Stimulated activated CD4-positive, alpha-beta T cell treated with anti-CD3 and anti-CD28 coated beads, Interleukin-12 subunit alpha, Interleukin-12 subunit beta, amount 100 ng/mL, for 24 hours (primary cell): ENCODE results near the gene AQP11.
A peak's percentile ranks its signal among the peaks of the same experiment; 100 is the strongest.
"Not testable (repeated sequence)": the region's sequence is repeated elsewhere in the genome, so short reads cannot be mapped to it uniquely, and the experiment has no call there.

Experiments
- DNase-seq, 2 experiments: peaks; one replicate each; pipeline ENCODE4 v3.0.0-alpha.2; 2020; ENCODE audit warnings: low read depth in 2 of 2

Gene AQP11

GRCh38 chr11:77592727-77593126 lies 3.0 kb downstream of the AQP11 start:
- DNase-seq = no peak

GRCh38 chr11:77593883-77594282 lies 4.1 kb downstream of the AQP11 start:
- no peak for DNase-seq

DNA sequence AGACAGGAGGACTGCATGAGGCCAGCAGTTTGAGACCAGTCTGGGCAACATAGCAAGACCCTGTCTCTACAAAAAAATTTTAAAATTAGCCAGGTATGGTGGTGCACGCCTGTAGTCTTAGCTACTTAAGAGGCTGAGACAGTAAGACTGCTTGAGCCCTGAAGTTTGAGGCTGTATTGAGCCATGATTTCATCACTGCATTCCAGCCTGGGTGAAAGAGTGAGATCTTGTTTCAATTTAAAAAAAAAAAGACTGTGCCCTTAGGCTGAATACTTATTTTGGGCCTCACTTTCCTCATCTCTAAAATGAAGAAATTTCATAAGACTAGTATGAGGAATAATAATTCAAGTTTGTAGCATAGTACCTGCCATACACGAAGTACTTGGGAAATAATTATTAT lies 6.9 kb downstream of the AQP11 start:
- no peak for DNase-seq

DNA sequence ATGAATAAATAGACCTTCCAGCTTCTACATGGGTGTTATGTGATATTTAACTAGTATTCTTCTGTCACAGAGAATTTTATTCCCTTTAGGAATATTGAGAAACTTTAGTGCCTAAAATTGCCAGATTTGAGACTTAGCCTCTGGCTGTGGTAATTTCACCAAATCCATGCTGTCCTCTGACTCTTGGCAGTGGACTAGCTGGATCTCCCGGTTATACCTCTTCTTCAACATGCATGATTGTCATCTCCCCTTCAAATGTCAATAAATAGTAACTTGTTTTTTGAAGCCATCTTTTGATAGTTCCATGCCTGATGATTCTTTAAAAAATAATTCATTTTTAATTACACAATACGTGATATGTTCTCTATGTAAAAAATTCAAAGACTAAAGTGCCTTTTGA lies 8.4 kb downstream of the AQP11 start:
- DNase-seq = no peak

DNA sequence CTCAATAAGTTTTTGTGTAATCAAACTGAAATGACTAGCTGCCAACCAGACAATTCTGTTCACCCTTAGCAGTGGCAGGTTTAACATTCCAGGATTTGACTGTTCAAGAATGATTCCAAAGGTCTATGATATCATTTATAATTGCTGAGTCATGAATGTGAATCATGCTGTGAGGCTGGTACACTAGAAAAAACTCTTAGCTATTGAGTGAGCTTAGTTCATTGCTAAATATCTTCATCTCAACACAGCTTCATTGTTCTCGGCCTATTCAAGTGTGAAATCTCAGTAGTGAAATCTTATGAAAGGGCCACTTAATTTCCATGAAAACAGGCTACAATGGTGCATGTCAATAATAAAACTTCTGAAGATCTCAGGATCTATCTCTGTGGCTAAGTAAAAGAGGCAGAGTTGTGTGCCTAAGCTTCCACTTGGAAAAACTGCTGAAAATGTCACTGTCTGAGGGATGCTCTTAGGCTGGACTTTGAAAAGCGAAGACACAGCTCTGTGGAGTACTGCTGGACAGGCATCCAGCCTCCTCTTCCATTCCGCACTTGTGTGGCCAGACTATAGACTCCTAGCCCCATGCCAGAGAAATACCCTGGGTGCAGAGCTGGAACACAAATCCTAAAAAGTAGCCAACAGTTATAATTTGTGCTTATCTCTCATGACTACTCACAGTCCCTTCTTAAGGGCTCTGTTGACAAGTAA lies 12.8 kb downstream of the AQP11 start:
- no peak for DNase-seq

DNA sequence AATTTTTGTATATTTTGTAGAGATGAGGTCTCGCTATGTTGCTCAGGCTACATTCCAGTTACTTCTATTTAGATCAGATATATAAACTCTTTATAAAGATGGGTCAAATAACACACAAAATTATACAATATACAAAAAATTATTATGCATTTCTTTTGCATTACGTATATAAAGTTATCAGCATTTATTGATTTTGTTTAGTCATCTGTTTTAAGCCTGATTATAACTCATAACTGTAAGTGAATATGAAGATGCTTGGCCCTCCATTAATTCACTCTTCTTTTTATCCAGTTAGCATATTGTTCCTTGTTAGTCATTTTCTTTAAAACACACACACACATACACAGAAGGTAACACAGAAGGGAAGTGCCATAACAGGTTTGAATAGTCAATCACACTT lies 14.5 kb downstream of the AQP11 start:
- no peak for DNase-seq

DNA sequence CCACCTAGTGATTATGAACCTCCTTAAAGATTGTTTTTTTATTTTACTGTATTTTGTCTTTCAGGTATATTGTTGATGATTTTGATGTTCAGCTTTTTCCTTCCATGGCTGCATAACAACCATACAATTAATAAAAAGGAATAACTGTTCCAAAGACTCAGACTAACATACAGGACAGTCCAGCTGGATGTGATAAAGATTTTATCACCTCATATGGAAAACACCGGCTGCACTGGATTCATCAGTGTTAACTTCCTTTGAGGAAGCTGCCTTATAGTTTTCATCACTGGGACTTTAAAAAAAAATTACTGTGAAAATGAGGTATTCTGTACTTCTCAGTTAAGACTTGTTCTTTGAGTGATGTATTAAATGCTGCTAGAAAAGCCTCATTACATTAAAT lies 19.5 kb downstream of the AQP11 start:
- no peak for DNase-seq

- no peak for DNase-seq
Observed at GRCh38 chr11:77611921-77612320, 22.2 kb downstream of the AQP11 start.

DNA sequence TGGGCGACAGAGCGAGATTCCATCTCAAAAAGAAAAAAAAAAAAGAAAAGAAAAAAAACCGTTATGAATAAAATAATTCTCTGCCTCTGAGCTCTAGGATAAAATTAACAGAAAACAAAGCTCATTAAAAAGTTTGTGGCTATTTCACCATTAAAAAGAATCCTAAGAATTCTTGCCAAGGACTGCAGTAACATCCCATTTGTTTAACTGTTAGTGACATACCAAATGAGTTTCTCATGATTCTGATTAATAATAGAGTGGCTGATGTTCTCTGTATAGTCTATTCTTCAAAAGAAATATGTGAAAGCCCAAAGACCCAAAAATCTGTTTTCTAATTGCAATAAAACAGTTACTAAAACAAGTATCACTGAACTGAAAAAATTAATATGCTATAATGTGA lies 28.1 kb downstream of the AQP11 start:
- DNase-seq = no peak

DNA sequence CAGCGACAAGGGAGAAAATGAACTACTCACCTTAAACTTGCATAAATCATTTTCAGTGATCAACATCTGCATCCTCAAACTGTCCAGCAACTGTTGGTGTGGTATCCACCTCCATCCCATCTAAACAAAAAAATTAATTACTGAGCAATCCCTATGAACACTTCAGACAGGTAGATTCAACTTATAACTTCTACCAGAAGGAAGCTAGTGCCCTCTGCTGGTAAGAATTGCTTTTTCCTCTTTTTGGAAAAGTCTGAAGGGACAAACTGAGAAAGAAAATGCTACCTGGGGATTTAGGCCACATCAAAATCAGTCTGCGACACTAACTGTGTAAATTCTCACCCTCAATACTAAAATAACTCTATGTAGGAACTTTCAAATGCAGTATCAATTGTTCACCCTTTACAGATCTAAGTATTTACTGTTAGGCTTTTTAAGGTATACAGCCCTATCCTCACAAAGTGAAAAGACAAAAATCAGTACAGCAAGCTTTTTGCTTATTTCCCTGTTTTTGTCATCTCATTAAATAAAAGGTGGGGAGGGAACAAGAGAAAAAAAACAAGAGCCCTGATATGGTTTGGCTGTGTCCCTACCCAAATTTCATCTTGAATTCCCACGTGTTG lies 29.9 kb downstream of the AQP11 start:
- no peak for DNase-seq

DNA sequence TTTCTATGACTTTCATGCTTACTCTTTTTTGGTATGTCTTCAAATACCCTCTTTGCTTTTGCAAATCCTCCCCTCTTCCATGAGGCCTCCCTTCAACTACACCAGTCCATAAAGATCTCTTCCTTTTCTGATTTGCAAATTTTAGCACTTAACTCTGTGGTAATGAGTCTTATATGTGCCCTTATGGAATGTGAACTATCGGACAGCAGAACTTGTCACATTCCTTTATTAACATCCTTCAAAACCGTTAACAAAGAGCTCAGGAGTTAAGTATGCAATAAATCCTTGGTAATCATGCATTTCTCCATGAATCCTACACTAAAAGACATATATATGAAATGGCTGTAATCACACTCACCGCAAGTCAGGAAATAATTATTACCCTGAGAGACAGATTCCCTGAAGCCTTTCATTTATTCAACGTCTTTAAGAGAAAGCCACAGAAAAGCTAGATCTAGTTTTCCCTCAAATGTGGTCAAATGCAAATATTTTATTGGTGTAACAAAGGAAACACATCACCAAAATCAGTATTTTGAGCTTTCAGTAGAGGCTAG lies 40.5 kb downstream of the AQP11 start:
- DNase-seq = no peak

DNA sequence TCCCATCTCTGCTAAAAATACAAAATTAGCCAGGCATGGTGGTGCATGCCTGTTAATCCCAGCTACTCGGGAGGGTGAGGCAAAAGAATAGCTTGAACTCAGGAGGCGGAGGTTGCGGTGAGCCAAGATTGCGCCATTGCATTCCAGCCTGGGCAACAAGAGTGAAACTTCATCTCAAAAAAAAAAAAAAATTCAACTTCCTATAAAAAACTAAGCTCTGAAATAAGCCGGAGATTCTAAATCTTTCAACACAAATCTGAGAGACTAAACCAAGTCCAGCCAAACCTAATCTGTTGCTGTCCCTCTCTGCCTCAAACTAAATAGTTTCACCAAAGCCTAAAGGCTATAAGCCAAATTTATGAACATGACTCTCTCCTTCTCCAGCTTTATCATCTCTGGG lies 44.2 kb downstream of the AQP11 start:
- not testable (repeated sequence) for DNase-seq

GRCh38 chr11:77636731-77637344 lies 47.1 kb downstream of the AQP11 start:
- DNase-seq = no peak

- DNase-seq = peak; percentile 65 to 75
Observed at GRCh38 chr11:77637345-77638165, 47.8 kb downstream of the AQP11 start, which contains the start of gene CLNS1A. TSS of gene CLNS1A (minus strand) at chr11:77637794. CDS start at chr11:77637714, 80 bp downstream.

DNA sequence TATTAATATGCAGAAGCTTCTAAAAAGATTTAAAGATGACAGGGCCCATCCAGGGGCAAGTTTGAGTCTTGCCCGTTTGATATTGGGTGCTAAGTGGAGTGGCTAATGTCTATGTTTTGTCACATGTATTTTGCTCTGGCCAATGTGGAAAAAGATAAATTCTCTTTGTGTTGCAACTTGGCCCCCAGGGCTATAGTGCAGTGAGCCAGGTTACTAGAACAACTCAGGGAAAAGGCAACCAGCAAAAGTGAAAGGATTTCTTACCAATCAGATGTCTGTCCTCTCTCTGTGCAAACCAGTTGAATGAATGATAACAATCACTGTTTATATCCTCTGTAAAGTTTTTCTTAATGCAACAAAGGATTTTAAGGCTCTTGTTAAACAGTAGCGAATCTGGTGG lies 52.5 kb downstream of the AQP11 start:
- DNase-seq = no peak

DNA sequence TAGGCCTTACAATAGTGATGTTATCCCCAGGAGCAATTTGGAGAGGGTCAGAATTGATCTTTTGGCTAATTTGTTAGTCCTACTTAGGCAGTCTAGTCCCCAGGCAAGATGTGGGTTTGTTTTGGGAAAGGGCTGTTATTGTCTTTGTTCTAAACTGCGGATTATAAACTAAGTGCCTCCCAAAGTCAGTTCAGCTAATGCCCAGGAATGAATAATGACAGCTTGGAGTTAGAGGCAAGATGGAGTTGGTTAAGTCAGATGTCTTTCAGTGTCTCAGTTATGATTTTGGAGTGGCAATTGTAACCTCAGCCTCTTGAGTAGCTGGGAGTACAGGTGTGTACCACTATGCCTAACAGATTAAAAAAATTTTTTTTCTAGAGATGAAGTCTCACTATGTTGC lies 55.1 kb downstream of the AQP11 start:
- no peak for DNase-seq

- no peak for DNase-seq
Observed at GRCh38 chr11:77647654-77648305, 58.0 kb downstream of the AQP11 start.

- no peak for DNase-seq
Observed at GRCh38 chr11:77650123-77650522, 60.4 kb downstream of the AQP11 start.

DNA sequence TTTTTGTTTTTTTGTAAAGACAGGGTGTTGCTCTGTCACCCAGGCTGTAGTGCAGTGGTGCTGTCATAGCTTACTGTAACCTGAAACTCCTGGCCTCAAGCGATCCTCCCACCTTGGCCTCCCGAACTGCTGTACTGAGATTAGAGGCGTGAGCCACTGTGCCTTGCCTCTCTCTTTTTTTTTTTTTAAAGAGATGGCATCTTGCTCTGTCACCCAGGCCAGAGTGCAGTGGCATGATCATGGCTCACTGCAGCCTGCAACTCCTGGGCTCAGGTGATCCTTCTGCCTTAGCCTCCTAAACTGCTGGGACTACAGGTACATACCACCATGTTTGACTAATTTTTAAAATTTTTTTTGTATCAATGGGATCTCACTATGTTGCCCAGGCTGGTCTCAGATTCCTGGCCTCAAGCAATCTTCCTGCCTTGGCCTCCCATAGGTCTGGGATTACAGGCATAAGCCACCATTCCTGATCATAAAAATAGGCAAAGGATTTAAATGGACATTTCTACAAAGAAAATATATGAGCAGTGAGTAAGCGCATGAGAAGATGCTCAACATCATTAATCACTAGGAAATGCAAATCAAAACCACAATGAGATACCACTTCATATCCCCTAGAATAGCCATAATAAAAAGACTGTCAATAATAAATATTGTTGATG lies 65.1 kb downstream of the AQP11 start:
- no peak for DNase-seq

GRCh38 chr11:77656362-77656761 lies 66.6 kb downstream of the AQP11 start:
- no peak for DNase-seq
